Measurements from ENCODE around the gene BPTF. TPM values are rescaled to one million over a fixed set of nuclear protein-coding genes. Genes with fewer than 3 reads are reported as not detected.

The BPTF gene
- total and polyA plus RNA-seq, 2 of the 13 experiments (the other 11 are each of a cell fraction or from before 2014, with no cell fraction given) = 43.5 to 66.1 TPM

GRCh38 chr17:67992548-67993152 lies 167.3 kb downstream of the BPTF start (continued):
- no peak for TF ChIP-seq ZNF180 (CRISPR knock-in tag; IDR thresholded peaks at IDR 0.05; ENCODE audit: borderline replicate concordance, low read depth)
- TF ChIP-seq, protein P1, sequence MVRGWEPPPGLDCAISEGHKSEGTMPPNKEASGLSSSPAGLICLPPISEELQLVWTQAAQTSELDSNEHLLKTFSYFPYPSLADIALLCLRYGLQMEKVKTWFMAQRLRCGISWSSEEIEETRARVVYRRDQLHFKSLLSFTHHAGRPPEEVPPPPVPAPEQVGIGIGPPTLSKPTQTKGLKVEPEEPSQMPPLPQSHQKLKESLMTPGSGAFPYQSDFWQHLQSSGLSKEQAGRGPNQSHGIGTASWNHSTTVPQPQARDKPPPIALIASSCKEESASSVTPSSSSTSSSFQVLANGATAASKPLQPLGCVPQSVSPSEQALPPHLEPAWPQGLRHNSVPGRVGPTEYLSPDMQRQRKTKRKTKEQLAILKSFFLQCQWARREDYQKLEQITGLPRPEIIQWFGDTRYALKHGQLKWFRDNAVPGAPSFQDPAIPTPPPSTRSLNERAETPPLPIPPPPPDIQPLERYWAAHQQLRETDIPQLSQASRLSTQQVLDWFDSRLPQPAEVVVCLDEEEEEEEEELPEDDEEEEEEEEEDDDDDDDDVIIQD (CRISPR knock-in tag; IDR thresholded peaks at IDR 0.05; ENCODE audit: low read depth) = 0 out of 2 replicates have a peak, but pooled peaks have one; percentile 22
- TF ChIP-seq ZNF687 (CRISPR knock-in tag; IDR thresholded peaks at IDR 0.05) = no peak
- TF ChIP-seq EED (CRISPR knock-in tag; IDR thresholded peaks at IDR 0.05) = peak; percentile 90; the same call in 1 of the 2 replicates
- TF ChIP-seq HES4 (CRISPR knock-in tag; IDR thresholded peaks at IDR 0.05; ENCODE audit: borderline replicate concordance) = no peak
- TF ChIP-seq SSRP1 (CRISPR knock-in tag; IDR thresholded peaks at IDR 0.05) = 0 out of 2 replicates have a peak, but pooled peaks have one; percentile 17
- TF ChIP-seq ZBTB38 (CRISPR knock-in tag; IDR thresholded peaks at IDR 0.05) = no peak
- TF ChIP-seq PAWR (CRISPR knock-in tag; IDR thresholded peaks at IDR 0.05; ENCODE audit: borderline replicate concordance) = 0 out of 2 replicates have a peak, but pooled peaks have one; percentile 71
- no peak for TF ChIP-seq SMAD9 (CRISPR knock-in tag; IDR thresholded peaks at IDR 0.05)
- no peak for TF ChIP-seq ZNF564 (CRISPR knock-in tag; IDR thresholded peaks at IDR 0.05)
- peak; percentile 55; the same call in 1 of the 2 replicates for TF ChIP-seq ZSCAN29 (CRISPR knock-in tag; conservative IDR thresholded peaks at IDR 0.05)
- TF ChIP-seq CENPX (CRISPR knock-in tag; IDR thresholded peaks at IDR 0.05) = no peak
- TF ChIP-seq ZNF318 (CRISPR knock-in tag; IDR thresholded peaks at IDR 0.05) = 0 out of 2 replicates have a peak, but pooled peaks have one; percentile 29

Measured in HepG2 (cell line).